RWPE2 (cell line): Measurements from ENCODE around the gene STK39.

Experiments
- ATAC-seq: fragments of 200-7000 bp; cut with Tn5 transposase; 3 replicates; pipeline ENCODE4 v1.9.1; 2021; ENCODE audit warnings: low read depth
- DNase-seq: peaks from one replicate; pipeline ENCODE4 v3.0.0-alpha.2; 2020; ENCODE audit warnings: low spot score
- H3K27ac ChIP-seq: fragments of 450-650 bp; 2 replicates; pipeline ENCODE4 v1.5.1; 2017; ENCODE audit warnings: mild to moderate bottlenecking; ENCODE audit not compliant: poor library complexity, severe bottlenecking
- H3K27me3 ChIP-seq: fragments of 250-450 bp; sonication (Bioruptor Pico); 2 replicates; pipeline ENCODE4 v1.5.1; 2021; ENCODE audit warnings: mild to moderate bottlenecking, moderate library complexity; ENCODE audit not compliant: insufficient read depth, poor library complexity, severe bottlenecking
- H3K36me3 ChIP-seq: fragments of 250-450 bp; sonication (Bioruptor Pico); 2 replicates; pipeline ENCODE4 v1.5.1; 2020; ENCODE audit warnings: low read depth, mild to moderate bottlenecking, moderate library complexity
- H3K4me1 ChIP-seq: fragments of 250-450 bp; sonication (Bioruptor Pico); 2 replicates; pipeline ENCODE4 v1.5.1; 2021; ENCODE audit warnings: mild to moderate bottlenecking, moderate library complexity; ENCODE audit not compliant: insufficient read depth, poor library complexity, severe bottlenecking
- H3K4me3 ChIP-seq: fragments of 250-450 bp; sonication (Bioruptor Pico); 2 replicates; pipeline ENCODE4 v1.5.1; 2021; ENCODE audit warnings: mild to moderate bottlenecking, moderate library complexity; ENCODE audit not compliant: severe bottlenecking
- H3K9me3 ChIP-seq: fragments of 250-450 bp; sonication (Bioruptor Pico); 2 replicates; pipeline ENCODE4 v1.5.1; 2021; ENCODE audit warnings: mild to moderate bottlenecking, moderate library complexity; ENCODE audit not compliant: severe bottlenecking
- CTCF ChIP-seq: fragments of 450-650 bp; IDR thresholded peaks from one replicate; pipeline ENCODE4 v1.5.1; 2017; ENCODE audit warnings: mild to moderate bottlenecking, moderate library complexity; ENCODE audit not compliant: poor library complexity, severe bottlenecking

Gene STK39

GRCh38 chr2:167957662-167958061, 289.7 kb downstream of the STK39 start:
- TF ChIP-seq CTCF = no peak
- Histone ChIP-seq H3K4me3 (no peak overlapping the region), H3K36me3 (no peaks in the 10 kb centered on the region), H3K27ac (no peak overlapping the region), H3K9me3 (no peaks in the 10 kb centered on the region), H3K27me3 (no peaks in the 10 kb centered on the region), H3K4me1 (no peaks in the 10 kb centered on the region)
- ATAC-seq (no peak), DNase-seq (no peak)

GRCh38 chr2:167955264-167955906, 292.0 kb downstream of the STK39 start:
- no peak overlapping the region for H3K27ac ChIP-seq
- no peaks in the 10 kb centered on the region for H3K4me1 ChIP-seq
- no peak overlapping the region for H3K4me3 ChIP-seq
- H3K9me3 ChIP-seq = no peaks in the 10 kb centered on the region
- H3K36me3 ChIP-seq = no peaks in the 10 kb centered on the region
- no peaks in the 10 kb centered on the region for H3K27me3 ChIP-seq
- no peak for TF ChIP-seq CTCF
- ATAC-seq = no peak
- DNase-seq = no peak

- H3K4me1 ChIP-seq = no peaks in the 10 kb centered on the region
- ATAC-seq (no peak), DNase-seq (no peak)
These were observed 292.9 kb downstream of the STK39 start for GRCh38 chr2:167954495-167954894.

GRCh38 chr2:167953776-167954175, 293.6 kb downstream of the STK39 start:
- Histone ChIP-seq H3K4me3 (no peak overlapping the region), H3K27me3 (no peaks in the 10 kb centered on the region), H3K9me3 (no peaks in the 10 kb centered on the region), H3K27ac (no peak overlapping the region), H3K36me3 (no peaks in the 10 kb centered on the region), H3K4me1 (no peaks in the 10 kb centered on the region)
- ATAC-seq = no peak
- TF ChIP-seq CTCF = no peak
- DNase-seq = no peak

More at GRCh38 chr2:167954495-167954894, 292.9 kb downstream of the STK39 start:
- Histone ChIP-seq H3K4me3 (no peak overlapping the region), H3K9me3 (no peaks in the 10 kb centered on the region), H3K27ac (no peak overlapping the region), H3K36me3 (no peaks in the 10 kb centered on the region), H3K27me3 (no peaks in the 10 kb centered on the region)
- TF ChIP-seq CTCF = no peak

- no peak overlapping the region for H3K27ac ChIP-seq
- no peaks in the 10 kb centered on the region for H3K9me3 ChIP-seq
- H3K4me3 ChIP-seq = no peak overlapping the region
- H3K36me3 ChIP-seq = no peaks in the 10 kb centered on the region
- no peaks in the 10 kb centered on the region for H3K4me1 ChIP-seq
- DNase-seq = no peak
- H3K27me3 ChIP-seq = no peaks in the 10 kb centered on the region
- TF ChIP-seq CTCF = no peak
- ATAC-seq = no peak
These were observed 296.8 kb downstream of the STK39 start for GRCh38 chr2:167950571-167950970.
